ENCODE results near the gene RTEL1. TPM values are rescaled to one million over a fixed set of nuclear protein-coding genes. Genes with fewer than 3 reads are reported as not detected.
"Not testable (repeated sequence)": the region's sequence is repeated elsewhere in the genome, so short reads cannot be mapped to it uniquely, and the experiment has no call there.

The RTEL1 gene
- total RNA-seq, 1 donor from 2014 or later, result 55.5 TPM

DNA sequence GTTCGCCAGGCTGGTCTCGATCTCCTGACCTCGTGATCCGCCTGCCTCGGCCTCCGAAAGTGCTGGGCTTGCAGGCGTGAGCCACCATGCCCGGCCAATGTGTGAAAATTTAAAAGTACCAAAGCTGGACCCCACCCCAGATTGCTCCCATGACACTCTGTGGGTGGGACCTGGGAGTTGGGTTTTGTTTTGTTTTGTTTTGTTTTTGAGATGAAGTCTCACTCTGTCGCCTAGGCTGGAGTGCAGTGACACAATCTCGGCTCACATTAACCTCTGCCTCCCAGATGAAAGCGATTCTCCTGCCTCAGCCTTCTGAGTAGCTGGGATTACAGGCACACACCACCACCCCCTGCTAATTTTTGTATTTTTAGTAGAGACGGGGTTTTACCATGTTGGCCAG, 13.6 kb downstream of the RTEL1 start:
- intact Hi-C loops (cut with micrococcal nuclease); H3K9me3 Mint-ChIP-seq; H3K27ac Mint-ChIP-seq; DNase-seq (ENCODE audit: low spot score); H3K27me3 Mint-ChIP-seq (ENCODE audit: insufficient read depth); H3K4me1 Mint-ChIP-seq (ENCODE audit: low read depth); H3K4me3 Mint-ChIP-seq: not testable (repeated sequence)
- peaks cover 18% of the 10 kb centered on the region for H3K36me3 Mint-ChIP-seq (ENCODE audit: low read depth)

DNA sequence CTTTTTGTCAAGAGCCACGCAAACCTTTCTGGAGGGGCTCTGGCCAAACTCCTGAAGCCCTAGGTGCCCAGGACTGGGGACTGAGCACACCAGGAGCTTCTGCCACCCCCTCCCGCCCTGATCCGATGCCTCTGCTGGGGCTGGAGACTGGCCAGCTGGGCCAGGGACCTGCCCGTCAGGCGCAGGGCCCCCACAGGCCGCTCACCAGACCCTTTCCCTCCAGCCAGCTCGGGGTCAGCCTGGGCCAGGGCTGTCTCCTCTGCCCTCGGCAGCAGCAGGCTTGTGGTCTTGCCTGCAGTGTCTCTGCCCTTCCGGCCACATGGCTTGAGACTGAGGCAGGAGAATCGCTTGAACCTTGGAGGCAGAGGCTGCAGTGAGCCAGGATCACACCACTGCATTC, 14.6 kb downstream of the RTEL1 start:
- no peaks in the 10 kb centered on the region for H3K4me1 Mint-ChIP-seq (ENCODE audit: low read depth)
- no peaks in the 10 kb centered on the region for H3K9me3 Mint-ChIP-seq
- H3K27ac Mint-ChIP-seq, result no peak overlapping the region
- H3K4me3 Mint-ChIP-seq, result no peak overlapping the region
- peaks cover 20% of the 10 kb centered on the region for H3K36me3 Mint-ChIP-seq (ENCODE audit: low read depth)
- H3K27me3 Mint-ChIP-seq (ENCODE audit: insufficient read depth), result no peaks in the 10 kb centered on the region
- DNase-seq (ENCODE audit: low spot score), result no peak
- intact Hi-C loops (cut with micrococcal nuclease), result no loop called here

DNA sequence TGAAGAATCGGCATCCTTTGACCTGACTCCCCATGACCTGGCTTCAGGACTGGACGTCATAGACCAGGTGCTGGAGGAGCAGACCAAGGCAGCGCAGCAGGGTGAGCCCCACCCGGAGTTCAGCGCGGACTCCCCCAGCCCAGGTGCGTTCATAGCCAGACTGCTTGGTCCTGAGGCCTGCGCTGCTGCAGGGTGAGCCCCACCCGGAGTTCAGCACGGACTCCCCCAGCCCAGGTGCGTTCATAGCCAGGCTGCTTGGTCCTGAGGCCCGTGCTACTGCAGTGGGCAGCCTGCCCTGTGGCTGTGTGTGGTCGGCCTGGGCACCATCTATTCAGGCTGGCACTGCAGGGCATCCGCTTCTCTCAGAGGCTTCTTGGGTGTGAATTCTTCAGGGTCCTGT, 15.8 kb downstream of the RTEL1 start:
- DNase-seq (ENCODE audit: low spot score), result no peak
- Mint-ChIP-seq H3K9me3 (no peaks in the 10 kb centered on the region), H3K27ac (no peak overlapping the region), H3K4me3 (no peak overlapping the region), H3K36me3 (ENCODE audit: low read depth) (peaks cover 20% of the 10 kb centered on the region), H3K27me3 (ENCODE audit: insufficient read depth) (no peaks in the 10 kb centered on the region), H3K4me1 (ENCODE audit: low read depth) (no peaks in the 10 kb centered on the region)
- intact Hi-C loops (cut with micrococcal nuclease), result no loop called here

DNA sequence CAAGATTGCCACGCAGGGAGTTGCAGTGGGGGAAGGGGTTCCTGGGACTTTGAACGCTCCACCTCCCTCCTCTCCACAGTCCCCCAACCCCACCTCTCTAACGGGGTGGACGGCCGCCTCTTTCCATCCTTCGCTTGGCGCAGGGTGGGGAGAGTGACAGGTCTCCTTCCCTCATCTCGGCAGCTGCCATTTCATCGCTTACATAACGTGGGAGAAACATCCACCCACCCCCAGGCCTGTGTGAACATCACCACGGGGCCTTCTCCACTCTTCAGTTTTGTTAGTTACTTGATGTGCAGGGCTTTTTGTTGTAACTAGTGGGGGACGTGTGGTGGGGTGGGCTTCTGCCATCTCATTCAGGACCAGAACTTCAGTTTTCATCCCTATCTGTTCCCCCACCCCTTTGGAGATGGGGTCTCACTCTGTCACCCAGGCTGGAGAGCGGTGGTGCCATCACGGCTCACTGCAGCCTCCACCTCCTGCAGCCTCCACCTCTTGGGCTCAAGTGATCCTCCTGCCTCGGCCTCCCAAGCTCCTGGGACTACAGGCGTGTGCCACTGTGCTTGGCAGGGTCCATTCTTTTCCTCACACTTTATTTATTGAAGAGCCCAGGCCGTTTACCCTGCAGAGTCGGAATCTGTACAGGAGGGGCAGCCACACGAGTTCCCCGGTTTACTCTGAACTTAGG, 17.7 kb downstream of the RTEL1 start:
- no peak for DNase-seq (ENCODE audit: low spot score)
- intact Hi-C loops (cut with micrococcal nuclease), result no loop called here
- no peak overlapping the region for H3K4me3 Mint-ChIP-seq
- no peaks in the 10 kb centered on the region for H3K9me3 Mint-ChIP-seq
- peaks cover 15% of the 10 kb centered on the region for H3K36me3 Mint-ChIP-seq (ENCODE audit: low read depth)
- H3K27me3 Mint-ChIP-seq (ENCODE audit: insufficient read depth), result no peaks in the 10 kb centered on the region
- no peak overlapping the region for H3K27ac Mint-ChIP-seq
- H3K4me1 Mint-ChIP-seq (ENCODE audit: low read depth), result no peaks in the 10 kb centered on the region

DNA sequence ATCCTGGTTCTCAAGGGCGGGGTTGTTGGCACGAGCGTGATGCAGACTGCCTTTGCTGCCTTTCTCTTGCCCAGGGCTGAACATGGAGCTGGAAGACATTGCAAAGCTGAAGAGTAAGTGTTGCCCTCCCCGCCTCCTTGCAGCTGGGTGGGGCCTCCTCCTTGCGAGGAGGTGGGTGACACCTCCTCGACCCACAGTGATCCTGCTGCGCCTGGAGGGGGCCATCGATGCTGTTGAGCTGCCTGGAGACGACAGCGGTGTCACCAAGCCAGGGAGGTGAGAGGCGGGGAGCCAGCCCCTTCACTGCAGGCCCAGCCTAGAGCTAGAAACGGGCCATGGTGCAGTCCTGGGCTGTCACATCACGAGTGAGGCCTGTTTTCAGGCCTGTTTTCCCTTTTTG, 20.0 kb downstream of the RTEL1 start:
- Mint-ChIP-seq H3K9me3 (no peaks in the 10 kb centered on the region), H3K4me1 (ENCODE audit: low read depth) (no peaks in the 10 kb centered on the region), H3K4me3 (no peak overlapping the region), H3K27me3 (ENCODE audit: insufficient read depth) (no peaks in the 10 kb centered on the region), H3K27ac (no peak overlapping the region), H3K36me3 (ENCODE audit: low read depth) (peaks cover 15% of the 10 kb centered on the region)
- DNase-seq (ENCODE audit: low spot score), result no peak
- intact Hi-C loops (cut with micrococcal nuclease), result no loop called here

DNA sequence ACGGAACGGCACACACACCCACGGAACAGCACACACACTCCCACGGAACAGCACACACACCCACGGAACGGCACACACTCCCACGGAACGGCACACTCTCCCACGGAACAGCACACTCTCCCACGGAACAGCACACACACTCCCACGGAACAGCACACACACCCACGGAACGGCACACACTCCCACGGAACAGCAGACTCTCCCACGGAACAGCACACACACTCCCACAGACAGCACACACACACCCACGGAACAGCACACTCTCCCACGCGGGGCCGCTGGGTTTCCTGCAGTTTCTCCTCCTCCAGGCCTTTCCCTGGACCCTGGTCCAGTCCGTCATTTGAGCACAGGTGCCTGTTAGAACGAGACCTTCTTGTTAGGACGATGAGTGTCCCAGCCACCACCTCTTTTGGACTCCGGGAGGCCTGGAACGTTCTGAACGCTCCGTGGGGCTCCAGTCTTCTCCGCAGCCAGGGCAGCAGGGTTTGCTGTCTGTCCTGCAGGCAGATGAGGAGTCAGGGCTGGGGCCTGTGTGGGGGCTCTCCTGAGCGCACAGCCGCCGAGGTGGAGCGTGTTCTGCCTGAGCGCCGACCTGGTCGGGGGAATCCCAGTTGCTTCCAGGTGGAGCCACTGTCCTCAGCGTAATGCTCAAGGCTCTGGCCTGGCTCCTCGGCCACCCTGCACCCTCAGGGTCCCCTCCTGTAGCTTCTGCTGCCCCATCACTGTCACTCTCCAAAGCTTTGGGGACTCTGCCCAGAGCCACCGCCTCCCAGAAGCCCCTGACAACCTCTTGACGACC, 20.8 kb downstream of the RTEL1 start:
- intact Hi-C loops (cut with micrococcal nuclease), result no loop called here
- Mint-ChIP-seq H3K4me3 (no peak overlapping the region), H3K9me3 (no peaks in the 10 kb centered on the region), H3K4me1 (ENCODE audit: low read depth) (no peaks in the 10 kb centered on the region), H3K27ac (peak overlapping the region; percentile 57), H3K36me3 (ENCODE audit: low read depth) (peaks cover 16% of the 10 kb centered on the region), H3K27me3 (ENCODE audit: insufficient read depth) (no peaks in the 10 kb centered on the region)
- no peak for DNase-seq (ENCODE audit: low spot score)

DNA sequence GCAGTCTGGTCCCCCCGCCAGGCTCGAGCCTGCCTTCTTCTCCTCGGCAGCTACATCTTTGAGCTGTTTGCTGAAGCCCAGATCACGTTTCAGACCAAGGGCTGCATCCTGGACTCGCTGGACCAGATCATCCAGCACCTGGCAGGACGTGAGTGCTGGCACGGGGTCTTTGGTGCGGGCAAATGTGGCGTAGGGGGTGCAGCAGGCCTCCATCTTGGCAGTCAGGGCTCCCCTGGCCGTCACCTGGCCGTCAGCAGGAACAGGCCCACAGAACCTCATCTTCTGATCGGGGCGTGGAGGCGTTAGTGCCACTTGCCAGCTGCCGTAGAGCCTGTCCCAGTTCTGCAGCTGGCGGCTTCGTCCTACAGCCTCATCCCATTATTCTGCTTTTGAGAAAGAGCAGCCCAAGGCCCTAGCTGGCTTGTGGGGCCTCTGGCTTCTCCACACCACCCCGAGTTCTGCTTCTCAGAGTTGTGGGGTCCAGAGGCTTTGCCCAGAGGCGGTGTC, 21.7 kb downstream of the RTEL1 start:
- intact Hi-C loops (cut with micrococcal nuclease), result no loop called here
- H3K27me3 Mint-ChIP-seq (ENCODE audit: insufficient read depth), result no peaks in the 10 kb centered on the region
- no peak overlapping the region for H3K27ac Mint-ChIP-seq
- no peaks in the 10 kb centered on the region for H3K4me1 Mint-ChIP-seq (ENCODE audit: low read depth)
- no peak for DNase-seq (ENCODE audit: low spot score)
- no peak overlapping the region for H3K4me3 Mint-ChIP-seq
- no peaks in the 10 kb centered on the region for H3K9me3 Mint-ChIP-seq
- H3K36me3 Mint-ChIP-seq (ENCODE audit: low read depth), result peaks cover 16% of the 10 kb centered on the region

DNA sequence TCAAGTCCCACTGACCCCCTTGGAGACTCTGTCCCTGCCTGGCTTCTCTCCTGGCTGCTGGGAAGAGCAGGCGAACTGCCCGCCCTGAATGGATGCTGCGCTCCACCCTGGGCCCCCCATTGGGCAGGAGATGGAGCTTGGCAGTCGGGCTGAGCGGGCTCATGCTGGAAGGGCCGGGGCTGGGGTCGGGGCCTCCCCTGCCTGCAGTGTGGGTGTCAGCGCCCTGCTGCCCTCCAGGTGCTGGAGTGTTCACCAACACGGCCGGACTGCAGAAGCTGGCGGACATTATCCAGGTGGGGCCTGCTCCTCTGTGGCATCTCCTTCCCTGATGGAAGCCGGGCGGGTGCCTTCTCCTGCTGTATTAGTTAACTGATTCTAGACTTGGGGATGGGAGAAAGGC, 22.3 kb downstream of the RTEL1 start:
- Mint-ChIP-seq H3K27ac (no peak overlapping the region), H3K4me1 (ENCODE audit: low read depth) (no peaks in the 10 kb centered on the region), H3K27me3 (ENCODE audit: insufficient read depth) (no peaks in the 10 kb centered on the region), H3K4me3 (no peak overlapping the region), H3K9me3 (no peaks in the 10 kb centered on the region), H3K36me3 (ENCODE audit: low read depth) (peaks cover 16% of the 10 kb centered on the region)
- intact Hi-C loops (cut with micrococcal nuclease), result no loop called here
- no peak for DNase-seq (ENCODE audit: low spot score)

DNA sequence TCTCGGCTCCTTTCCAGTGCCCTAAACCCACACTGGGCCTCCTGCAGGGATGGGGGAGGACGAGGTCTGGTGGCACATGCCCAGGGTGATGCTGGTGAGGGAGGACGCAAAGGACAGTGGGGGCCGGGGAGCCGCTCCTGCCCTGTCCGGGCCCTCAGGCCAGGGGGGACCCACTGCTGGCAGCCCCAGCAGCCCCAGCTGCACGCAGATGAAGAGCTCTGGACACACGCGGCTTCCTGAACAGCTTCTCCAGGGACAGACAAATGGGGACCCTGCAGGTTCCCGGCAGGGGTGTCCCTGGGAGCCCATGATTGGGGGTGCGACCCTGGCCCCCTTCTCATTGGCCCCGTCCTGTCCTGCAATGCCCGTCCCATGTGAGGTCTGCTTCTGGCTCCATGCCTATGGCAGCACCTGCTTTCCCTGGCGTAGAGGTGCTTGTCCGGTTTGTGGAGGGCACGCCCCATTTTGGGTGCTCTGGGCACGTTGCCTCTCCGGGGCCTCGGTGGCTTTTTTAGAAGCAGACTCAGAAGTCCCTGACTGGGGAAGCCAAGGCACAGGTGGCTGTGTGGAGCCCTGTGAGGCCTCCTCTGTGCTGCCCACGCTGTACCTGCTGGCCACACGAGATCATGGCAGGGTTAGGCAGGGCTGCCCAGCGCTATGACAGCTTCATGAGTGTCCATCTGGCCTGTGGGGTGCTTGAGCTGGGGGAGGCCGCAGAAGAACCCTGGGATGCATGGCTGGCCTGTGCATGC, 22.9 kb downstream of the RTEL1 start:
- H3K4me3 Mint-ChIP-seq, result no peak overlapping the region
- intact Hi-C loops (cut with micrococcal nuclease), result no loop called here
- H3K27me3 Mint-ChIP-seq (ENCODE audit: insufficient read depth), result no peaks in the 10 kb centered on the region
- DNase-seq (ENCODE audit: low spot score), result no peak
- H3K4me1 Mint-ChIP-seq (ENCODE audit: low read depth), result no peaks in the 10 kb centered on the region
- H3K27ac Mint-ChIP-seq, result no peak overlapping the region
- H3K9me3 Mint-ChIP-seq, result no peaks in the 10 kb centered on the region
- peaks cover 13% of the 10 kb centered on the region for H3K36me3 Mint-ChIP-seq (ENCODE audit: low read depth)

DNA sequence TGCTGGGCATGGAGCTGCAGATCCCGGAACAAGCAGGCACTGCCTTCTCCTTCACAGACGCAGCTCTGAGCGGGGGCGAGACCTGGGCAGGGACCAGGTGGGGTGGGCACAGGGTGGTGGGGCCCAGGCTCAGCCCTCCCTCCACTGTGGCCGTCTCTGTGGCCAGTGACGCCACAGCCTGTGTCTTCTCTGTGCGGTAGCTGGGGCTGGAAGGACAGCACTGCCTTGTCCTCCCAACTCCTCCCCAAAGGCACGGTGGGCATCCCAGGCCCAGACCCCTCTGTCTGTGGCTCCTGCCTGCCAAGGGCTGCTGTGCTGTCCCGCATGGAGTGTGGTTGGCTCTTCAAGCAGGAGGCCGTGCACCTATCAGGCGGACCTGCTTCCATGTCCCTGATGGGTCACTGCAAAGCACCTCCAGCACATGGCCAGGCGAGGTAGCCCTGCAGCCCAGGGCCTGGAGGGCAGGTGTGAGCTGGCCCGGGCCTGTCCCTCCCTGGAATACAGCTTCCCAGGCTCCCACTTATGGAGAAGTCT, 23.6 kb downstream of the RTEL1 start:
- no peaks in the 10 kb centered on the region for H3K27me3 Mint-ChIP-seq (ENCODE audit: insufficient read depth)
- H3K9me3 Mint-ChIP-seq, result no peaks in the 10 kb centered on the region
- H3K36me3 Mint-ChIP-seq (ENCODE audit: low read depth), result peaks cover 13% of the 10 kb centered on the region
- DNase-seq (ENCODE audit: low spot score), result no peak
- H3K27ac Mint-ChIP-seq, result no peak overlapping the region
- H3K4me1 Mint-ChIP-seq (ENCODE audit: low read depth), result no peaks in the 10 kb centered on the region
- no peak overlapping the region for H3K4me3 Mint-ChIP-seq
- intact Hi-C loops (cut with micrococcal nuclease), result no loop called here

DNA sequence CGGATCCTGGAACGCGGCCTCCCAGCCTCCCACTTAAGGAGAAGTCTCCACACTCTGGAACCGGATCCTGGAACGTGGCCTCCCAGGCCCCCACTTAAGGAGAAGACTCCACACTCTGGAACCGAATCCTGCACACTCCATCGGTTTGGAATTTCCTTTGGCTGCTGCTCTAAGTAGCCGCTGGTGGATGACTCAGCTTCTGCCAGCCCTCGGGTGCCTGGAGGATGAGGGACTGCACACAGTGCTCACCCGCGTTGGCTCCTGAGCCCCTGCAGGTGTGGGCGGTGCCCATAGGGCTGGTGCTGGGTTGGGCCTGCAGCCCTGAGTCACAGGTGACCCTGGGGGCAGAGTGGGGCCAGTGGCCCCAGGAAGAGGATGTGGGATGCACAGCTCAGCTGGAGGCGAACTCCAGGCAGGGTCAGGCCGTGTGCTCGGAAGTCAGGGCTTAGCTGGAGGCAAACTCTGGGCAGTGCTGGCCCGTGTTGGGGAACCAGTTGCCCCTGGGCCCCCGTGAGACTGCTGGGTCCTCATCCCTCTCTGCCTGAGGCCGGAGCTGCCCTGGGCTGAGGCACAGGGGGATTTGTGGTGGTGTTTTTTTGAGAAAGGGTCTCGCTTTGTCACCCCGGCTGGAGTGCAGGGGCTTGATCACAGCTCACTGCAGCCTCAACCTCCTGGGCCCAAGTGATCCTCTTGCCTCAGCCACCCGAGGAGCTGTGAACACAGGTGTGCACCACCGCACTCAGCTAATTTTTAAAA, 24.4 kb downstream of the RTEL1 start:
- H3K36me3 Mint-ChIP-seq (ENCODE audit: low read depth), result peaks cover 11% of the 10 kb centered on the region
- no peaks in the 10 kb centered on the region for H3K4me1 Mint-ChIP-seq (ENCODE audit: low read depth)
- no peaks in the 10 kb centered on the region for H3K9me3 Mint-ChIP-seq
- intact Hi-C loops (cut with micrococcal nuclease), result no loop called here
- H3K27me3 Mint-ChIP-seq (ENCODE audit: insufficient read depth), result no peaks in the 10 kb centered on the region
- no peak for DNase-seq (ENCODE audit: low spot score)
- no peak overlapping the region for H3K27ac Mint-ChIP-seq
- H3K4me3 Mint-ChIP-seq, result no peak overlapping the region

DNA sequence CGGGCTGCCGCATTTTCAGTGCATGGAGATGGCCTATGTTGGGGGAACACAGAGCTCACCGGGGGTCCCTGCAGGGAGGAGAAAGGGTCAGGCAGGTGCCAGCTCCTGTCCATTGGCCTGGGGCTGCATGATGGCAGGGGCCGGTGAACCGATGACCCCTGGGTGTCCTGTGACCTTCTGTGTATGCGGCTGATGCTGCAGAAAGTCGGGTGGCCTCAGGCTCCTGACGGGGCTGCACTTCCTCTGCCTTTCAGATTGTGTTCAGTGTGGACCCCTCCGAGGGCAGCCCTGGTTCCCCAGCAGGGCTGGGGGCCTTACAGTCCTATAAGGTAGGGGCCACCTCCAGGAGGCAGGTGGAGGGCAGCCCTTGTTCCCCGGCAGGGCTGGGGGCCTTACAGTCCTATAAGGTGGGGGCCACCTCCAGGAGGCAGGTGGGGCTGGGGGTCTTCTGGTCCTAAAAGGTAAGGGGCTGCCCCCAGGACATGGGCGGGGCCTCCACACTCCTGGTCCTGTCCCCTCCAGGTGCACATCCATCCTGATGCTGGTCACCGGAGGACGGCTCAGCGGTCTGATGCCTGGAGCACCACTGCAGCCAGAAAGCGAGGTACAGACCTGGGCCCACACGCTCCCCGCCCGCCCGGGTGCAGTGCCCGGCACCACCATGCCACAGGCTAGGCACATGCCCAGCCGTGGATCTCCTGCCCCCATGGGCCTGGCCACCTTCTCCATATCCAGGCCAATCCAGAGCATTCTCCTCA, 27.3 kb downstream of the RTEL1 start:
- Mint-ChIP-seq H3K27me3 (ENCODE audit: insufficient read depth) (no peaks in the 10 kb centered on the region), H3K9me3 (no peaks in the 10 kb centered on the region)
- intact Hi-C loops (cut with micrococcal nuclease), result no loop called here

More for the DNA sequence above, 27.3 kb downstream of the RTEL1 start:
- Mint-ChIP-seq H3K27ac (no peak overlapping the region), H3K4me1 (ENCODE audit: low read depth) (no peaks in the 10 kb centered on the region), H3K4me3 (no peak overlapping the region), H3K36me3 (ENCODE audit: low read depth) (peaks cover 3% of the 10 kb centered on the region)
- DNase-seq (ENCODE audit: low spot score), result no peak
